OCI-LY7 (cell line): ENCODE results near the gene BACH2. TPM values are rescaled to one million over a fixed set of nuclear protein-coding genes. Genes with fewer than 3 reads are reported as not detected.

Experiments
- BruUV-seq: library from RNA; stranded (reverse); fragments of 400-500 nt; replicated peaks from 2 replicates; lab custom pipeline; 2021; lab: Mats Ljungman, UMichigan
- CTCF ChIA-PET: fragments of 300-600 bp; sonication (Branson Sonifier 250); formaldehyde crosslinking; loops from one replicate; lab custom pipeline; 2022; ENCODE audit warnings: antibody characterized with exemption; ENCODE audit not compliant: unreplicated experiment; lab: Charles Lee
- POLR2A ChIA-PET: fragments of 300-600 bp; sonication (Branson Sonifier 250); formaldehyde crosslinking; loops from one replicate; lab custom pipeline; 2022; ENCODE audit warnings: antibody characterized with exemption; lab: Charles Lee
- DNase-seq: peaks from one replicate; pipeline ENCODE4 v3.0.0-alpha.2; 2015; ENCODE audit warnings: low spot score
- H2AFZ ChIP-seq: fragments of 200-600 bp; sonication (generic), shearing (Covaris generic); 2 replicates; pipeline ENCODE4 v1.6.1; 2014; ENCODE audit warnings: mild to moderate bottlenecking, antibody characterized with exemption, low read length, moderate library complexity
- H3K27ac ChIP-seq: fragments of 200-600 bp; sonication (generic); 2 replicates; pipeline ENCODE4 v1.5.1; 2014; ENCODE audit warnings: mixed run types, low read depth, mild to moderate bottlenecking, moderate library complexity, low read length, inconsistent platforms; ENCODE audit not compliant: poor library complexity, severe bottlenecking
- H3K36me3 ChIP-seq: fragments of 200-600 bp; sonication (generic); 2 replicates; pipeline ENCODE4 v1.6.1; 2014; ENCODE audit warnings: mild to moderate bottlenecking, antibody characterized with exemption, low read length, moderate library complexity, mixed read lengths; ENCODE audit not compliant: insufficient read depth
- H3K4me1 ChIP-seq: fragments of 200-600 bp; sonication (generic); 2 replicates; pipeline ENCODE4 v1.5.1; 2014; ENCODE audit warnings: mild to moderate bottlenecking, low read length; ENCODE audit not compliant: insufficient read depth, poor library complexity, severe bottlenecking
- H3K4me2 ChIP-seq: fragments of 200-600 bp; sonication (generic); 2 replicates; pipeline ENCODE4 v1.6.1; 2014; ENCODE audit warnings: mild to moderate bottlenecking, low read length
- H3K4me3 ChIP-seq: fragments of 200-600 bp; sonication (generic); 2 replicates; pipeline ENCODE4 v1.5.1; 2014; ENCODE audit warnings: mild to moderate bottlenecking, low read depth, low read length; ENCODE audit not compliant: poor library complexity, severe bottlenecking
- H3K79me2 ChIP-seq: fragments of 200-600 bp; sonication (generic); 2 replicates; pipeline ENCODE4 v1.6.1; 2016; ENCODE audit warnings: low read depth, mild to moderate bottlenecking, low read length, moderate library complexity, mixed read lengths; ENCODE audit not compliant: insufficient read depth
- H3K9me2 ChIP-seq: fragments of 200-600 bp; sonication (generic); 2 replicates; pipeline ENCODE4 v1.6.1; 2016; ENCODE audit warnings: mild to moderate bottlenecking, low read length, mixed read lengths; ENCODE audit not compliant: insufficient read depth
- H3K9me3 ChIP-seq: fragments of 200-600 bp; sonication (generic); 2 replicates; pipeline ENCODE4 v1.6.1; 2014; ENCODE audit warnings: mild to moderate bottlenecking, mixed run types, low read length, mixed read lengths
- H4K20me1 ChIP-seq: fragments of 200-600 bp; sonication (generic); 2 replicates; pipeline ENCODE4 v1.6.1; 2014; ENCODE audit warnings: mild to moderate bottlenecking, antibody characterized with exemption, low read length, moderate library complexity, mixed read lengths; ENCODE audit not compliant: insufficient read depth
- EZH2phosphoT487 ChIP-seq: fragments of 200-600 bp; sonication (generic); IDR thresholded peaks from 2 replicates; pipeline ENCODE4 v1.6.1; 2018; ENCODE audit warnings: low read depth, borderline replicate concordance, mild to moderate bottlenecking, mixed run types, antibody characterized with exemption, low read length, moderate library complexity, mixed read lengths
- intact Hi-C: fragments of 100-400 bp; cut with micrococcal nuclease; formaldehyde crosslinking; loops from one replicate; pipeline ENCODE4 v1.10.0; 2022; ENCODE audit not compliant: unreplicated experiment
- total RNA-seq, 2 experiments: library from RNA; depleted of rRNA in 1 of 2; stranded (reverse); fragments of >200 nt in 1 of 2; shearing (Covaris generic) in 1 of 2; gene quantifications; 2 replicates each; pipeline ENCODE4 v1.2.3, GENCODE V29; 2014 to 2022
- TF ChIP-seq, protein P1 (sequence below): fragments of 200-600 bp; sonication (generic); conservative IDR thresholded peaks from 2 replicates; pipeline ENCODE4 v1.5.1; 2014; ENCODE audit warnings: mild to moderate bottlenecking, antibody characterized with exemption, low read length, moderate library complexity, mixed read lengths

The BACH2 gene
- total RNA-seq, 2 experiments from 2014 or later, result 92.0 to 163 TPM

DNA sequence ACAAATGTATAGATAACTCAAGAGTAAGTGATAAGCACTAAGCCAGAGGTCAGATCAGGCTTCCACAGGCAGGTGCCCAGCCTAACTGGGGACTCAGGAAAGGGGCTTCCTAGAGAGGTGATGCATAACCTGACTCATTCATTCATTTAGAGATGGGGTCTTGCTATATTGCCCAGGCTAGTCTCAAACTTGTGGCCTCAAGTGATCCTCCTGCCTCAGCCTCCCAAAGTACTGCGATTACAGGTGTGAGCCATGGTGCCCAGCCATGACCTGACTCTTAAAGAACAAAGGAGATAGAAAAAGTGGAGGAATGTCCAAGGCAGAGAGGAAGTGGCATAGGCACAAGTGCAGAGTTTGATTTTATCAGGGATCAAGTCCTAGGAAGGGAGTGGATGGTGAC, 360.5 kb downstream of the BACH2 start:
- BruUV-seq, result no TSS peak
- no peak for DNase-seq
- Histone ChIP-seq H3K9me2 (no peaks in the 10 kb centered on the region), H3K4me1 (no peaks in the 10 kb centered on the region), H3K4me2 (no peak overlapping the region), H3K79me2 (no peaks in the 10 kb centered on the region), H2AFZ (no peak overlapping the region), H3K27ac (no peak overlapping the region), H3K4me3 (no peak overlapping the region), H4K20me1 (no peaks in the 10 kb centered on the region), H3K36me3 (peaks cover 94% of the 10 kb centered on the region), H3K9me3 (no peaks in the 10 kb centered on the region)
- TF ChIP-seq, protein P1, sequence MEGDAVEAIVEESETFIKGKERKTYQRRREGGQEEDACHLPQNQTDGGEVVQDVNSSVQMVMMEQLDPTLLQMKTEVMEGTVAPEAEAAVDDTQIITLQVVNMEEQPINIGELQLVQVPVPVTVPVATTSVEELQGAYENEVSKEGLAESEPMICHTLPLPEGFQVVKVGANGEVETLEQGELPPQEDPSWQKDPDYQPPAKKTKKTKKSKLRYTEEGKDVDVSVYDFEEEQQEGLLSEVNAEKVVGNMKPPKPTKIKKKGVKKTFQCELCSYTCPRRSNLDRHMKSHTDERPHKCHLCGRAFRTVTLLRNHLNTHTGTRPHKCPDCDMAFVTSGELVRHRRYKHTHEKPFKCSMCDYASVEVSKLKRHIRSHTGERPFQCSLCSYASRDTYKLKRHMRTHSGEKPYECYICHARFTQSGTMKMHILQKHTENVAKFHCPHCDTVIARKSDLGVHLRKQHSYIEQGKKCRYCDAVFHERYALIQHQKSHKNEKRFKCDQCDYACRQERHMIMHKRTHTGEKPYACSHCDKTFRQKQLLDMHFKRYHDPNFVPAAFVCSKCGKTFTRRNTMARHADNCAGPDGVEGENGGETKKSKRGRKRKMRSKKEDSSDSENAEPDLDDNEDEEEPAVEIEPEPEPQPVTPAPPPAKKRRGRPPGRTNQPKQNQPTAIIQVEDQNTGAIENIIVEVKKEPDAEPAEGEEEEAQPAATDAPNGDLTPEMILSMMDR, result no peak
- TF ChIP-seq EZH2phosphoT487, result no peak
- ChIA-PET POLR2A (no interaction called here), CTCF (interaction anchor here (0.9 kb wide), 1 partner anchor 543 kb away, joined by 4 read pairs; no protein-coding TSS in a partner anchor)
- intact Hi-C loops, result no loop called here

DNA sequence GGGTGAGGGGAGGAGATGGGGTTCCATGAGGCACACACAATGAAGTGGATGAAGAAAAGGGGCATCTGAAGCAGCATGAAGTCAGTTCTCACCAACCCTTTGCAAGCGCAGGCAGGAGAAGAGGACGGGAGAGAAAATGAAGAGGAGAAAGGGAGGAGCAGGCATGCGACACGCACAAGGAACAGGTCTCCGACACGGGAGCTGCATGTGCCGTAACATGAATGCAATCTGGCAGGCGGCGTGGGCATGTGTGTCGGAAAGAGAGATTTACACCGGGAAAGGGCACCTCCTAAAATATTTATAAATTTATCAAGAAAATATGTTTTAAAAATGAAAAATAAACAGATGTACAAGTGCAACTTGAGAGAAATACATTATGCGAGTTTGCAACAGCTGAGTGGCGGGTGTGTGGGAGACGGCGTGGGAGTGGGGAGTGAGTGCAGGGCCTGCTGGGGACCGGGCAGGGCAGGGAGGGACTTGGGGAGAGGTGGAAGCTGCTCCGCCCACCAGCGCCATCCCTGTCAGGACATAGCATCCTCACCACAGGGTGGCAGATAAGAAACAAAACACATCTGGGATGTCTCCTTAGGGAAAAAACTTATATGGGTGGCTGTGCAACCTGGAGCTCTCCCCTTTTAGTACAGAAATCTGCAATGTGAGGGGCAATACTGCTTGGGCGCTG, 361.8 kb downstream of the BACH2 start:
- CTCF ChIA-PET, result no interaction called here
- H3K9me2 ChIP-seq, result no peaks in the 10 kb centered on the region
- H3K4me1 ChIP-seq, result no peaks in the 10 kb centered on the region
- H4K20me1 ChIP-seq, result no peaks in the 10 kb centered on the region
- no peaks in the 10 kb centered on the region for H3K79me2 ChIP-seq
- BruUV-seq, result no TSS peak
- no peaks in the 10 kb centered on the region for H3K9me3 ChIP-seq
- intact Hi-C loops, result no loop called here
- H3K36me3 ChIP-seq, result peaks cover 94% of the 10 kb centered on the region
- no peak overlapping the region for H3K27ac ChIP-seq
- H3K4me2 ChIP-seq, result no peak overlapping the region
- TF ChIP-seq, protein P1, result no peak
- no peak for TF ChIP-seq EZH2phosphoT487
- DNase-seq, result no peak
- POLR2A ChIA-PET, result no interaction called here
- no peak overlapping the region for H3K4me3 ChIP-seq
- H2AFZ ChIP-seq, result no peak overlapping the region

DNA sequence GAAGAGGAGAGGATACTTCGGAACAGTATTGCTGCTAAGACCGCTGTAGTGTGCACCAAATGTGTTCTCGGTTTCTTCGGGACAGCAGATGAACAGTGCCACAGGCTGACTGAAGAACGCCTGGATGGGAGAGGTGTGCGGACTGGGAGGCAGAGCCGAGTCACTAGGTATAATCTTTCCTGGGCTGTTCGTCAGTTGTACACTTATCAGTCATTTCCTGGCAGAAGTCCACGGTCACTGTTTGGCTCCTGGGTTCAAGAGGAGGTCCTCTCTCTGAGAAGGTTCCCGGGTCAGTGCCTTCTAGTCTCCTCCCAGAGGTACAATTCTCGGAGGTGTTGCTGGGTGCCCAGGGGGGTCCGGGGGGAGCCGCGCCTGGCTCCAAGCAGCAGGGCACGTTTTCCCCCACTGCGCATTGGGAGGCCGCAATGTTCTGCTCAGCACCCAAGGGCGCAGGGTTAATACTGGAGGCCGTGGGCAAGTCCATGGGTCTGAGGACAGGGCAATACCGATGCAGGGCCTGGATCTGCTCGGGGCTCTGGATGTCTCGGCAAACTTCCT, 364.3 kb downstream of the BACH2 start:
- no TSS peak for BruUV-seq
- Histone ChIP-seq H3K9me3 (no peaks in the 10 kb centered on the region), H3K4me2 (no peak overlapping the region), H4K20me1 (no peaks in the 10 kb centered on the region), H3K36me3 (peaks cover 95% of the 10 kb centered on the region), H3K9me2 (no peaks in the 10 kb centered on the region), H3K4me1 (no peaks in the 10 kb centered on the region), H2AFZ (no peak overlapping the region), H3K4me3 (no peak overlapping the region), H3K79me2 (no peaks in the 10 kb centered on the region), H3K27ac (no peak overlapping the region)
- TF ChIP-seq, protein P1, result no peak
- no peak for TF ChIP-seq EZH2phosphoT487
- no peak for DNase-seq
- CTCF ChIA-PET, result no interaction called here
- POLR2A ChIA-PET, result no interaction called here
- intact Hi-C loops, result no loop called here
